HepG2 (cell line): Measurements from ENCODE around the gene HEATR5B. TPM values are rescaled to one million over a fixed set of nuclear protein-coding genes. Genes with fewer than 3 reads are reported as not detected.

Source experiments
- ARNT2 ChIP-seq: sonication (generic); formaldehyde crosslinking; IDR thresholded peaks from 2 replicates; pipeline ENCODE4 v1.8.0; 2022; ENCODE audit warnings: mild to moderate bottlenecking, low read depth, missing genetic modification reagents, moderate library complexity
- ARNTL ChIP-seq: sonication (generic); formaldehyde crosslinking; IDR thresholded peaks from 2 replicates; pipeline ENCODE4 v1.4.0; 2020; ENCODE audit warnings: mild to moderate bottlenecking, missing genetic modification reagents
- BATF2 ChIP-seq: sonication (generic); formaldehyde crosslinking; IDR thresholded peaks from 2 replicates; pipeline ENCODE4 v1.8.0; 2022; ENCODE audit warnings: mild to moderate bottlenecking, missing genetic modification reagents, moderate library complexity
- CBX5 ChIP-seq: sonication (generic); formaldehyde crosslinking; IDR thresholded peaks from 2 replicates; pipeline ENCODE4 v1.4.0; 2020; ENCODE audit warnings: missing genetic modification reagents, borderline replicate concordance
- CREM ChIP-seq, 2 experiments: sonication (generic) in 1 of 2; formaldehyde crosslinking in 1 of 2; IDR thresholded peaks; 2 replicates each; pipeline versions ENCODE4 v1.4.0 to v1.6.1; 2016 to 2020; ENCODE audit warnings: antibody characterized with exemption in 1 of 2, mild to moderate bottlenecking in 1 of 2, missing genetic modification reagents in 1 of 2
- E2F5 ChIP-seq: sonication (generic); formaldehyde crosslinking; conservative IDR thresholded peaks from 2 replicates; pipeline ENCODE4 v1.4.0; 2020; ENCODE audit warnings: missing genetic modification reagents
- ETS1 ChIP-seq: sonication (generic); formaldehyde crosslinking; IDR thresholded peaks from 2 replicates; pipeline ENCODE4 v1.4.0; 2020; ENCODE audit warnings: missing genetic modification reagents
- FOXA1 ChIP-seq, 2 experiments: fragments of 450-650 bp in 1 of 2; sonication (generic) in 1 of 2; formaldehyde crosslinking in 1 of 2; IDR thresholded peaks; 2 replicates each; pipeline versions ENCODE4 v1.4.0 to v1.6.1; 2016 to 2020; ENCODE audit warnings: missing genetic modification reagents in 1 of 2
- FOXK2 ChIP-seq: fragments of 450-650 bp; IDR thresholded peaks from 2 replicates; pipeline ENCODE4 v1.6.1; 2016
- MXD1 ChIP-seq: sonication (generic); formaldehyde crosslinking; IDR thresholded peaks from 2 replicates; pipeline ENCODE4 v1.4.0; 2020; ENCODE audit warnings: mild to moderate bottlenecking, missing genetic modification reagents
- NONO ChIP-seq, 2 experiments: fragments of 450-650 bp in 1 of 2; sonication (generic) in 1 of 2; formaldehyde crosslinking in 1 of 2; IDR thresholded peaks in 1 of 2; conservative IDR thresholded peaks in 1 of 2; 2 replicates each; pipeline versions ENCODE4 v1.6.1 to v1.8.0; 2017 to 2022; ENCODE audit warnings: mild to moderate bottlenecking in 1 of 2, missing genetic modification reagents in 1 of 2, moderate library complexity in 1 of 2
- POLR2AphosphoS5 ChIP-seq: IDR thresholded peaks from 2 replicates; pipeline ENCODE4 v1.6.1; 2012; ENCODE audit warnings: low read depth, low read length
- SRY ChIP-seq: sonication (generic); formaldehyde crosslinking; IDR thresholded peaks from 2 replicates; pipeline ENCODE4 v1.8.0; 2022; ENCODE audit warnings: mild to moderate bottlenecking, missing genetic modification reagents
- TCF7L2 ChIP-seq: IDR thresholded peaks from 2 replicates; pipeline ENCODE4 v1.6.1; 2011; ENCODE audit warnings: mild to moderate bottlenecking, low read depth, low read length, moderate library complexity
- ZNF230 ChIP-seq: sonication (generic); formaldehyde crosslinking; IDR thresholded peaks from 2 replicates; pipeline ENCODE4 v1.4.0; 2020; ENCODE audit warnings: mild to moderate bottlenecking, missing genetic modification reagents
- ZNF432 ChIP-seq: sonication (generic); formaldehyde crosslinking; IDR thresholded peaks from 2 replicates; pipeline ENCODE4 v1.5.0; 2020; ENCODE audit warnings: missing genetic modification reagents, mild to moderate bottlenecking, borderline replicate concordance
- polyA plus RNA-seq, 8 experiments: library from polyadenylated mRNA; depleted of rRNA in 3 of 8; stranded (reverse) in 7 of 8; unstranded in 1 of 8; fragments of >200 nt; fragmentation: Illumina TruSeq in 4 of 8; extraction: Trizol in 4 of 8; gene quantifications; 2 replicates each; pipeline versions ENCODE4 v1.2.1 to v1.2.3, GENCODE V29; 2011 to 2016; ENCODE audit warnings: low read depth in 4 of 8, missing spikeins in 1 of 8, mixed read lengths in 1 of 8; ENCODE audit not compliant: insufficient read depth in 1 of 8
- total RNA-seq, 5 experiments: library from RNA; depleted of rRNA; stranded (reverse); fragments of >200 nt; fragmentation: Illumina TruSeq; extraction: Trizol; gene quantifications; 2 replicates each; pipeline ENCODE4 v1.2.3, GENCODE V29; 2016; ENCODE audit warnings: low read depth in 1 of 5
- TF ChIP-seq, protein P1 (sequence below), 2 experiments: sonication (generic) in 1 of 2; formaldehyde crosslinking in 1 of 2; IDR thresholded peaks; 2 replicates each; pipeline versions ENCODE4 v1.4.0 to v1.6.1; 2016 to 2020; ENCODE audit warnings: borderline replicate concordance in 1 of 2, low read depth in 1 of 2, mild to moderate bottlenecking in 1 of 2, missing genetic modification reagents in 1 of 2

The HEATR5B gene
- total and polyA plus RNA-seq, 2 of the 13 experiments (the other 11 are each of a cell fraction or from before 2014, with no cell fraction given), result 12.7 to 16.3 TPM

- TF ChIP-seq E2F5 (CRISPR knock-in tag), result peak; percentile 78; the same call in 1 of the 2 replicates
- peak; percentile 81 for TF ChIP-seq ZNF230 (CRISPR knock-in tag)
- no peak; the same call in 1 of the 2 replicates for TF ChIP-seq SRY (CRISPR knock-in tag)
- TF ChIP-seq ARNTL (CRISPR knock-in tag), result peak; percentile 74
- no peak for TF ChIP-seq CREM (IDR thresholded peaks at IDR 0.05)
- TF ChIP-seq CREM (CRISPR knock-in tag; IDR thresholded peaks at IDR 0.05), result no peak
- TF ChIP-seq TCF7L2, result no peak
- TF ChIP-seq MXD1 (CRISPR knock-in tag), result peak; percentile 79
- peak; percentile 77 for TF ChIP-seq ARNT2 (CRISPR knock-in tag)
- TF ChIP-seq BATF2 (CRISPR knock-in tag), result peak; percentile 95
- TF ChIP-seq CBX5 (CRISPR knock-in tag), result peak; percentile 29; the same call in 1 of the 2 replicates
- no peak for TF ChIP-seq NONO (IDR thresholded peaks at IDR 0.05)
- peak; percentile 93 for TF ChIP-seq NONO (CRISPR knock-in tag; conservative IDR thresholded peaks at IDR 0.05)
- TF ChIP-seq FOXA1 (IDR thresholded peaks at IDR 0.05), result peak; percentile 30; the same call in 1 of the 2 replicates
- no peak for TF ChIP-seq FOXA1 (CRISPR knock-in tag; IDR thresholded peaks at IDR 0.05)
- TF ChIP-seq ZNF432 (CRISPR knock-in tag), result no peak
- TF ChIP-seq, protein P1, sequence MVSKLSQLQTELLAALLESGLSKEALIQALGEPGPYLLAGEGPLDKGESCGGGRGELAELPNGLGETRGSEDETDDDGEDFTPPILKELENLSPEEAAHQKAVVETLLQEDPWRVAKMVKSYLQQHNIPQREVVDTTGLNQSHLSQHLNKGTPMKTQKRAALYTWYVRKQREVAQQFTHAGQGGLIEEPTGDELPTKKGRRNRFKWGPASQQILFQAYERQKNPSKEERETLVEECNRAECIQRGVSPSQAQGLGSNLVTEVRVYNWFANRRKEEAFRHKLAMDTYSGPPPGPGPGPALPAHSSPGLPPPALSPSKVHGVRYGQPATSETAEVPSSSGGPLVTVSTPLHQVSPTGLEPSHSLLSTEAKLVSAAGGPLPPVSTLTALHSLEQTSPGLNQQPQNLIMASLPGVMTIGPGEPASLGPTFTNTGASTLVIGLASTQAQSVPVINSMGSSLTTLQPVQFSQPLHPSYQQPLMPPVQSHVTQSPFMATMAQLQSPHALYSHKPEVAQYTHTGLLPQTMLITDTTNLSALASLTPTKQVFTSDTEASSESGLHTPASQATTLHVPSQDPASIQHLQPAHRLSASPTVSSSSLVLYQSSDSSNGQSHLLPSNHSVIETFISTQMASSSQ (IDR thresholded peaks at IDR 0.05; ENCODE audit: low read depth), result no peak
- TF ChIP-seq, protein P1 (CRISPR knock-in tag; IDR thresholded peaks at IDR 0.05; ENCODE audit: borderline replicate concordance), result peak; percentile 50; the same call in 1 of the 2 replicates
- TF ChIP-seq FOXK2, result peak; percentile 42; the same call in 1 of the 2 replicates
- peak; percentile 75 for TF ChIP-seq POLR2AphosphoS5
- TF ChIP-seq ETS1 (CRISPR knock-in tag), result no peak
Observed at GRCh38 chr2:36966370-36967235, 117.6 kb downstream of the HEATR5B start, which contains the start of gene STRN (continued).
